Neuronal stem cell (in vitro differentiated cells): ENCODE data around the gene CYP46A1.

Source experiments
- DNase-seq: peaks from one replicate; pipeline ENCODE4 v3.0.0-alpha.2; 2013; ENCODE audit warnings: low spot score
- H2AFZ ChIP-seq: one replicate; pipeline ENCODE4 v1.6.1; 2013; ENCODE audit warnings: mild to moderate bottlenecking, low read length, inconsistent platforms
- H2AK5ac ChIP-seq: 2 replicates; pipeline ENCODE4 v1.6.1; 2013; ENCODE audit warnings: low read depth, mild to moderate bottlenecking, inconsistent platforms, low read length, moderate library complexity, mixed read lengths
- H2BK120ac ChIP-seq: 2 replicates; pipeline ENCODE4 v1.6.1; 2013; ENCODE audit warnings: low read depth, mild to moderate bottlenecking, inconsistent platforms, low read length, moderate library complexity, mixed read lengths
- H2BK12ac ChIP-seq: one replicate; pipeline ENCODE4 v1.6.1; 2013; ENCODE audit warnings: low read length, inconsistent platforms
- H2BK15ac ChIP-seq: 2 replicates; pipeline ENCODE4 v1.6.1; 2013; ENCODE audit warnings: mild to moderate bottlenecking, low read length, inconsistent platforms, mixed read lengths
- H2BK5ac ChIP-seq: one replicate; pipeline ENCODE4 v1.6.1; 2013; ENCODE audit warnings: inconsistent platforms, mild to moderate bottlenecking, low read length, moderate library complexity
- H3K14ac ChIP-seq: one replicate; pipeline ENCODE4 v1.6.1; 2013; ENCODE audit warnings: low read length, inconsistent platforms
- H3K18ac ChIP-seq: 2 replicates; pipeline ENCODE4 v1.6.1; 2013; ENCODE audit warnings: low read length, inconsistent platforms
- H3K23ac ChIP-seq: 2 replicates; pipeline ENCODE4 v1.6.1; 2013; ENCODE audit warnings: low read depth, mild to moderate bottlenecking, mixed read lengths, low read length, inconsistent platforms; ENCODE audit not compliant: poor library complexity
- H3K27ac ChIP-seq: replicated peaks from 3 replicates; pipeline ENCODE4 v1.5.1; 2013; ENCODE audit warnings: low read length, inconsistent platforms
- H3K27me3 ChIP-seq, 3 experiments: 2 replicates each; pipeline ENCODE4 v1.6.1; 2013; ENCODE audit warnings: low read length in 3 of 3, mild to moderate bottlenecking in 2 of 3, inconsistent platforms in 1 of 3, low read depth in 1 of 3, mixed read lengths in 1 of 3, moderate library complexity in 1 of 3; ENCODE audit not compliant: control insufficient read depth in 3 of 3, insufficient read depth in 3 of 3
- H3K36me3 ChIP-seq, 2 donors: replicated peaks in 1 of 2; 2 replicates each; pipeline ENCODE4 v1.6.1; 2013; ENCODE audit warnings: low read length in 2 of 2; ENCODE audit not compliant: control insufficient read depth in 2 of 2, insufficient read depth in 2 of 2
- H3K4ac ChIP-seq: 2 replicates; pipeline ENCODE4 v1.6.1; 2013; ENCODE audit warnings: inconsistent platforms, mild to moderate bottlenecking, low read length, moderate library complexity
- H3K4me1 ChIP-seq, 2 donors: 1 replicate in 1 of 2; 2 replicates in 1 of 2; pipeline ENCODE4 v1.6.1; 2013; ENCODE audit warnings: low read length in 2 of 2, low read depth in 1 of 2; ENCODE audit not compliant: control insufficient read depth in 2 of 2, insufficient read depth in 1 of 2
- H3K4me2 ChIP-seq: one replicate; pipeline ENCODE4 v1.6.1; 2013; ENCODE audit warnings: mild to moderate bottlenecking, low read length, inconsistent platforms; ENCODE audit not compliant: insufficient read depth, poor library complexity, severe bottlenecking
- H3K4me3 ChIP-seq, 2 donors: 2 replicates each; pipeline ENCODE4 v1.5.1; 2013; ENCODE audit warnings: low read length in 2 of 2, mild to moderate bottlenecking in 2 of 2, inconsistent platforms in 1 of 2, moderate library complexity in 1 of 2
- H3K79me1 ChIP-seq: one replicate; pipeline ENCODE4 v1.6.1; 2013; ENCODE audit warnings: low read depth, mild to moderate bottlenecking, inconsistent platforms, low read length, moderate library complexity
- H3K9ac ChIP-seq: one replicate; pipeline ENCODE4 v1.6.1; 2013; ENCODE audit warnings: mild to moderate bottlenecking, low read depth, low read length, inconsistent platforms; ENCODE audit not compliant: poor library complexity
- H3K9me3 ChIP-seq, 2 donors: replicated peaks in 1 of 2; 2 replicates each; pipeline versions ENCODE3 to v1.6.1; 2013; ENCODE audit warnings: low read length in 2 of 2, mild to moderate bottlenecking in 2 of 2, inconsistent platforms in 1 of 2, low read depth in 1 of 2, mixed read lengths in 1 of 2, moderate library complexity in 1 of 2; ENCODE audit not compliant: control insufficient read depth in 2 of 2, insufficient read depth in 1 of 2
- H4K8ac ChIP-seq: one replicate; pipeline ENCODE4 v1.6.1; 2013; ENCODE audit warnings: low read depth, mild to moderate bottlenecking, inconsistent platforms, low read length, moderate library complexity
- H4K91ac ChIP-seq: one replicate; pipeline ENCODE4 v1.6.1; 2013; ENCODE audit warnings: low read length, low read depth, mild to moderate bottlenecking, inconsistent platforms; ENCODE audit not compliant: poor library complexity
- WGBS, 2 donors: extraction: QIAGEN DNeasy Blood & Tissue Kit; methylation state at CpG; one replicate each; pipeline ENCODE4 v1.1.7; 2013; ENCODE audit warnings: missing lambda C conversion rate in 2 of 2, mixed read lengths in 1 of 2; ENCODE audit not compliant: insufficient read length in 2 of 2, insufficient replicate concordance in 1 of 2; ENCODE audit errors: extremely low coverage in 2 of 2; 5-methylcytosine and 5-hydroxymethylcytosine counted together

The CYP46A1 gene

GRCh38 chr14:99703381-99703780, 19.3 kb downstream of the CYP46A1 start:
- H3K23ac ChIP-seq = no peak overlapping the region
- no peaks in the 10 kb centered on the region for H3K4me1 ChIP-seq
- peak overlapping the region in 1 of 2 donors; percentile 4 for H3K4me3 ChIP-seq
- H2BK120ac ChIP-seq = no peak overlapping the region
- H3K9ac ChIP-seq = no peak overlapping the region
- no peak overlapping the region for H3K14ac ChIP-seq
- no peaks in the 10 kb centered on the region for H3K79me1 ChIP-seq
- H2BK15ac ChIP-seq = no peak overlapping the region
- no peak overlapping the region for H4K91ac ChIP-seq
- H3K4me2 ChIP-seq = no peak overlapping the region
- no peak overlapping the region for H3K18ac ChIP-seq
- no peak overlapping the region for H2BK12ac ChIP-seq
- no peak overlapping the region for H2AFZ ChIP-seq
- peaks cover 16 to 35% of the 10 kb centered on the region in 2 donors for H3K9me3 ChIP-seq
- WGBS, 2 donors = no CpG with 5 or more reads among the region's 3 CpGs
- no peak overlapping the region for H2BK5ac ChIP-seq
- H2AK5ac ChIP-seq = no peak overlapping the region
- H4K8ac ChIP-seq = no peak overlapping the region
- H3K27ac ChIP-seq = no peak overlapping the region
- peaks cover 0 to 4% of the 10 kb centered on the region in 2 donors for H3K36me3 ChIP-seq
- DNase-seq = no peak
- no peak overlapping the region for H3K4ac ChIP-seq
- no peaks in the 10 kb centered on the region for H3K27me3 ChIP-seq

DNA sequence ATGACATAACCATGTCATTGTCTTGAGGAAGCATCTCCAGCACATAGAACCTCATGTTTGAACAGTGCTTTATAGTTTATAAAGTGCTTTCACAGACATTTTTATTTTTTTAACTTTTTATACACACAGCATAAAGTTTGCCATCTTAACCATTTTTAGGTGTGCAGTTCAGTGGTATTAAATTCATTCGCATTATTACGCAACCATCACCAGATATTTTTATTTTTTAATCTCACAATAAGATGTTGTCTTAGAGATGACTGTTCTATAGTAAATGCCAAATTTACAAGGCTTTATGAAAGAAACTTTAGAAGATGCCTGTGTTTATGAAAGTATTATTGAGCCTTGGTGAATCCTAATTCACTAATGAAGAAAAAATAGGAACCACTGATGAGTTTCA, 19.9 kb downstream of the CYP46A1 start:
- no peak overlapping the region for H4K91ac ChIP-seq
- H2BK120ac ChIP-seq = no peak overlapping the region
- H3K27ac ChIP-seq = no peak overlapping the region
- H2AFZ ChIP-seq = no peak overlapping the region
- no peak for DNase-seq
- no peak overlapping the region for H3K23ac ChIP-seq
- no peak overlapping the region for H3K18ac ChIP-seq
- no peak overlapping the region for H3K4me3 ChIP-seq
- peaks cover 0 to 8% of the 10 kb centered on the region in 2 donors for H3K36me3 ChIP-seq
- no peaks in the 10 kb centered on the region for H3K27me3 ChIP-seq
- no CpG with 5 or more reads among the region's 2 CpGs for WGBS, 2 donors
- H3K79me1 ChIP-seq = peaks cover 1% of the 10 kb centered on the region
- no peak overlapping the region for H3K4ac ChIP-seq
- no peak overlapping the region for H2BK15ac ChIP-seq
- no peak overlapping the region for H3K9ac ChIP-seq
- no peak overlapping the region for H3K14ac ChIP-seq
- no peak overlapping the region for H4K8ac ChIP-seq
- no peak overlapping the region for H2BK5ac ChIP-seq
- no peak overlapping the region for H2BK12ac ChIP-seq
- H3K9me3 ChIP-seq = peaks cover 20 to 40% of the 10 kb centered on the region in 2 donors
- H2AK5ac ChIP-seq = no peak overlapping the region
- H3K4me1 ChIP-seq = no peaks in the 10 kb centered on the region
- no peak overlapping the region for H3K4me2 ChIP-seq

DNA sequence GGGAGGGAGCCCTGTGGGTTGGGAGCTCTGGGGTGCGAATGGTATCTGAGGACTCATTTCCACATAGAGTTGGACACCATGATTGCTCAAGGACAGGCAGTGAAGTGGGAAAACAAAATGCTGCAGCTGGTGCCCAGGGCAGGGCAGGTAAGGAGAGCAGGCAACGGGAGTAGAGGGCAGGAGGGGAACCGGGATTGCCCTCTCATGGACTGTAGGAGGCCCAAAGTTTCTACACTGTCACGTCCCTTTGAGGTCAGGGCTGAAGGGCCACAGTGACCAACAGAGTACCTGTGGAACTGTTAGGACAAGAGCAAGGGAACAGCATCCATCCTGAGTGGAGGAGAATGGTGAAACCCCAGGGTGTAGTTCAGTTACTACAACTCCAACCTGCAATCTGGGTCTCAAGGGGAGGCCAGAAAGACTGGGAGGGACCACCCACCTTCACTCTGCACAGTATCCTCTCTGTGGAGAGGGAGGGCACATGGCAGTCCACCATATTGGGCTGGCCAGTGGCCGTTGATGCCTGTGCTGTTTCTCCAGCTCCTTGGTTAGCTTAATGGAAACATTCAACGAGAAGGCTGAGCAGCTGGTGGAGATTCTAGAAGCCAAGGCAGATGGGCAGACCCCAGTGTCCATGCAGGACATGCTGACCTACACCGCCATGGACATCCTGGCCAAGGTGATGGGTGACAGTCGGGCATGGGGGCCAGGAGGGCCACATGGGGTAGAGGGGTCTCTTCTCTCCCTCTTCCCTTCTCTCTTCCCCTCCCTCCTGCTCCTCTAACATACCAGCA, 22.2 kb downstream of the CYP46A1 start:
- Histone ChIP-seq H2AK5ac (no peak overlapping the region), H3K9ac (no peak overlapping the region), H2BK120ac (no peak overlapping the region), H3K27ac (no peak overlapping the region), H3K27me3 (no peaks in the 10 kb centered on the region), H4K8ac (no peak overlapping the region), H3K4ac (no peak overlapping the region), H3K4me1 (no peaks in the 10 kb centered on the region), H2AFZ (no peak overlapping the region), H2BK15ac (no peak overlapping the region), H2BK5ac (no peak overlapping the region), H3K9me3 (peaks cover 20 to 40% of the 10 kb centered on the region in 2 donors), H3K23ac (no peak overlapping the region), H3K18ac (no peak overlapping the region), H2BK12ac (no peak overlapping the region), H4K91ac (no peak overlapping the region), H3K4me2 (no peak overlapping the region), H3K4me3 (peak overlapping the region in 1 of 2 donors; percentile 32), H3K79me1 (peaks cover 1% of the 10 kb centered on the region), H3K36me3 (peaks cover 0 to 8% of the 10 kb centered on the region in 2 donors), H3K14ac (no peak overlapping the region)
- no CpG with 5 or more reads among the region's 8 CpGs for WGBS, 2 donors
- no peak for DNase-seq

DNA sequence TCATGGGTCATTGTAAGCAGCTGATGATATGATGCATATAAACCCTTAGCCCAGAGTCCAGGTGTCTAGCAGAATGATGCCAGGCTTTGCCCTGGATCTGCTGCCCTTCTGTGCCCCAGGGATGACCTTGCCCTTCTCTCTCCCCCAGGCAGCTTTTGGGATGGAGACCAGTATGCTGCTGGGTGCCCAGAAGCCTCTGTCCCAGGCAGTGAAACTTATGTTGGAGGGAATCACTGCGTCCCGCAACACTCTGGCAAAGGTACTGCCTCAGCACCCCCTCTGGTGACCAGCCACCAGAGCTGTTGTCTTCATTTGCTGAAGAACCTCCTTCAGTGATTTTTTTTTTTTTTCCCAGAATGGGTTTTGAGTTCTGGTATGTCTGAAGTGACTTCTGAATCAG, 23.3 kb downstream of the CYP46A1 start:
- Histone ChIP-seq H3K4me1 (no peaks in the 10 kb centered on the region), H3K18ac (no peak overlapping the region), H2BK12ac (no peak overlapping the region), H3K27ac (no peak overlapping the region), H3K9me3 (peaks cover 20 to 41% of the 10 kb centered on the region in 2 donors), H3K23ac (no peak overlapping the region), H3K4me3 (no peak overlapping the region), H4K8ac (no peak overlapping the region), H2BK120ac (no peak overlapping the region), H2BK5ac (no peak overlapping the region), H2BK15ac (no peak overlapping the region), H4K91ac (no peak overlapping the region), H3K79me1 (peaks cover 1% of the 10 kb centered on the region), H3K4me2 (no peak overlapping the region), H2AFZ (no peak overlapping the region), H3K9ac (no peak overlapping the region), H3K36me3 (peaks cover 0 to 8% of the 10 kb centered on the region in 2 donors), H2AK5ac (no peak overlapping the region), H3K4ac (no peak overlapping the region), H3K14ac (no peak overlapping the region), H3K27me3 (no peaks in the 10 kb centered on the region)
- DNase-seq = no peak
- WGBS, 2 donors = no CpG with 5 or more reads among the region's 2 CpGs
